H1 (cell line): ENCODE data around the gene MAGEC1. TPM values are rescaled to one million over a fixed set of nuclear protein-coding genes. Genes with fewer than 3 reads are reported as not detected.

ENCODE experiments used
- CTCF ChIA-PET: fragments of 300-600 bp; sonication (Branson Sonifier 250); formaldehyde crosslinking; loops from one replicate; lab custom pipeline; 2021; ENCODE audit not compliant: partially characterized antibody; lab: Charles Lee
- POLR2A ChIA-PET: fragments of 300-600 bp; sonication (Branson Sonifier 250); formaldehyde crosslinking; loops from one replicate; lab custom pipeline; 2021; ENCODE audit warnings: inconsistent platforms; ENCODE audit not compliant: partially characterized antibody; lab: Charles Lee
- DNase-seq, 2 experiments: peaks; one replicate each; pipeline versions ENCODE4 v3.0.0 to v3.0.0-alpha.2; 2010 to 2022; ENCODE audit warnings: low spot score in 2 of 2, low read depth in 1 of 2, mixed read lengths in 1 of 2
- FAIRE-seq: peaks from 2 replicates; lab custom pipeline; 2011; peaks lifted over from hg19 to GRCh38; lab: Jason Lieb, UNC
- H2AFZ ChIP-seq: 2 replicates; pipeline ENCODE4 v1.8.1; 2012; ENCODE audit warnings: low read length, inconsistent platforms
- H2AK5ac ChIP-seq: 2 replicates; pipeline ENCODE4 v1.6.1; 2013; ENCODE audit warnings: low read depth, low read length
- H2BK120ac ChIP-seq: replicated peaks from 2 replicates; pipeline ENCODE3; 2013; ENCODE audit warnings: low read depth, low read length, inconsistent platforms
- H2BK12ac ChIP-seq: 2 replicates; pipeline ENCODE4 v1.6.1; 2013; ENCODE audit warnings: low read depth, low read length
- H2BK15ac ChIP-seq: 2 replicates; pipeline ENCODE4 v1.6.1; 2013; ENCODE audit warnings: low read length
- H2BK20ac ChIP-seq: 2 replicates; pipeline ENCODE4 v1.6.1; 2013; ENCODE audit warnings: low read length
- H2BK5ac ChIP-seq: 2 replicates; pipeline ENCODE4 v1.6.1; 2013; ENCODE audit warnings: low read depth, low read length
- H3K14ac ChIP-seq: 2 replicates; pipeline ENCODE4 v1.6.1; 2013; ENCODE audit warnings: inconsistent platforms; ENCODE audit not compliant: insufficient read length
- H3K18ac ChIP-seq: 2 replicates; pipeline ENCODE4 v1.6.1; 2013; ENCODE audit warnings: low read length; ENCODE audit errors: extremely low read depth
- H3K23ac ChIP-seq: 2 replicates; pipeline ENCODE4 v1.6.1; 2013; ENCODE audit warnings: inconsistent platforms; ENCODE audit not compliant: insufficient read length
- H3K23me2 ChIP-seq: 2 replicates; pipeline ENCODE4 v1.6.1; 2013; ENCODE audit warnings: low read depth, low read length
- H3K27ac ChIP-seq: 2 replicates; pipeline ENCODE4 v1.6.1; 2011; ENCODE audit warnings: low read depth, low read length, inconsistent platforms
- H3K27me3 ChIP-seq, 4 experiments: replicated peaks in 1 of 4; 1 replicate in 1 of 4; 2 replicates in 3 of 4; pipeline versions ENCODE4 v1.6.1 to v1.8.1; 2011 to 2013; ENCODE audit warnings: low read length in 3 of 4, mild to moderate bottlenecking in 3 of 4, inconsistent platforms in 2 of 4, mixed read lengths in 2 of 4, moderate library complexity in 1 of 4; ENCODE audit not compliant: control insufficient read depth in 3 of 4, insufficient read depth in 3 of 4; ENCODE audit errors: extremely low read depth in 1 of 4
- H3K36me3 ChIP-seq, 4 experiments: 2 replicates each; pipeline versions ENCODE4 v1.6.1 to v1.8.1; 2011 to 2013; ENCODE audit warnings: mild to moderate bottlenecking in 4 of 4, low read length in 3 of 4, moderate library complexity in 2 of 4, control low read depth in 1 of 4, inconsistent platforms in 1 of 4; ENCODE audit not compliant: insufficient read depth in 4 of 4, control insufficient read depth in 2 of 4
- H3K4ac ChIP-seq: replicated peaks from 2 replicates; pipeline ENCODE3; 2013; ENCODE audit warnings: low read length, low read depth, mixed read lengths, inconsistent platforms; ENCODE audit not compliant: insufficient read length
- H3K4me1 ChIP-seq, 4 experiments: replicated peaks in 1 of 4; 1 replicate in 1 of 4; 2 replicates in 3 of 4; pipeline versions ENCODE4 v1.6.1 to v1.8.1; 2011 to 2013; ENCODE audit warnings: low read length in 3 of 4, inconsistent platforms in 2 of 4, mixed read lengths in 1 of 4; ENCODE audit not compliant: insufficient read depth in 4 of 4, control insufficient read depth in 3 of 4
- H3K4me2 ChIP-seq, 2 experiments: 2 replicates each; pipeline versions ENCODE4 v1.6.1 to v1.8.1; 2011 to 2013; ENCODE audit warnings: low read depth in 2 of 2, low read length in 2 of 2, control low read depth in 1 of 2, inconsistent platforms in 1 of 2, mild to moderate bottlenecking in 1 of 2; ENCODE audit not compliant: insufficient read depth in 1 of 2
- H3K4me3 ChIP-seq, 4 experiments: fragments of 200-600, 300-600 bp in 1 of 4; sonication (generic), shearing (Covaris generic), sonication (Bioruptor Twin) in 1 of 4; 2 replicates each; pipeline versions ENCODE4 v1.5.1 to v1.8.1; 2011 to 2016; ENCODE audit warnings: low read length in 4 of 4, low read depth in 3 of 4, control low read depth in 2 of 4, inconsistent platforms in 2 of 4, mild to moderate bottlenecking in 2 of 4, mixed read lengths in 1 of 4, moderate library complexity in 1 of 4; ENCODE audit not compliant: insufficient read depth in 2 of 4; ENCODE audit errors: extremely low read depth in 1 of 4
- H3K56ac ChIP-seq: replicated peaks from 2 replicates; pipeline ENCODE3; 2013; ENCODE audit warnings: low read depth, mild to moderate bottlenecking, mixed read lengths, low read length, inconsistent platforms; ENCODE audit not compliant: insufficient read length
- H3K79me1 ChIP-seq: 2 replicates; pipeline ENCODE4 v1.6.1; 2013; ENCODE audit warnings: low read depth, low read length, control low read depth
- H3K79me2 ChIP-seq, 2 experiments: 2 replicates each; pipeline versions ENCODE4 v1.6.1 to v1.8.1; 2012 to 2013; ENCODE audit warnings: low read length in 2 of 2, mild to moderate bottlenecking in 2 of 2, inconsistent platforms in 1 of 2; ENCODE audit not compliant: insufficient read depth in 2 of 2, control insufficient read depth in 1 of 2
- H3K9ac ChIP-seq, 4 experiments: replicated peaks in 1 of 4; 1 replicate in 1 of 4; 2 replicates in 3 of 4; pipeline versions ENCODE4 v1.6.1 to v1.8.1; 2011 to 2013; ENCODE audit warnings: low read depth in 3 of 4, low read length in 3 of 4, control low read depth in 2 of 4, mild to moderate bottlenecking in 2 of 4, moderate library complexity in 2 of 4, inconsistent platforms in 1 of 4; ENCODE audit errors: extremely low read depth in 1 of 4
- H3K9me3 ChIP-seq, 2 experiments: 2 replicates each; pipeline versions ENCODE4 v1.6.1 to v1.8.1; 2012 to 2013; ENCODE audit warnings: mild to moderate bottlenecking in 2 of 2, moderate library complexity in 2 of 2, control low read depth in 1 of 2, inconsistent platforms in 1 of 2, low read depth in 1 of 2, low read length in 1 of 2, mixed read lengths in 1 of 2; ENCODE audit not compliant: insufficient read depth in 2 of 2
- H4K20me1 ChIP-seq, 2 experiments: replicated peaks in 1 of 2; 2 replicates each; pipeline versions ENCODE3 to v1.8.1; 2011 to 2013; ENCODE audit warnings: inconsistent platforms in 2 of 2, low read length in 2 of 2, mild to moderate bottlenecking in 1 of 2; ENCODE audit not compliant: insufficient read depth in 2 of 2, control insufficient read depth in 1 of 2
- H4K5ac ChIP-seq: 2 replicates; pipeline ENCODE4 v1.6.1; 2013; ENCODE audit warnings: low read length, low read depth, mixed read lengths, inconsistent platforms; ENCODE audit not compliant: insufficient read length
- H4K8ac ChIP-seq: 2 replicates; pipeline ENCODE4 v1.8.0; 2013; ENCODE audit warnings: mild to moderate bottlenecking, moderate library complexity, low read length, inconsistent platforms; ENCODE audit not compliant: insufficient read depth; ENCODE audit errors: extremely low read depth
- H4K91ac ChIP-seq: replicated peaks from 2 replicates; pipeline ENCODE3; 2013; ENCODE audit warnings: low read length, mixed read lengths, inconsistent platforms; ENCODE audit not compliant: insufficient read length
- CBX8 ChIP-seq: fragments of 300-800, 300-1000 bp; sonication (generic); IDR thresholded peaks from 2 replicates; pipeline ENCODE4 v1.7.1; 2016; ENCODE audit warnings: low read depth, low read length, borderline replicate concordance
- CEBPB ChIP-seq: IDR thresholded peaks from 2 replicates; pipeline ENCODE4 v1.6.1; 2012; ENCODE audit warnings: low read depth, low read length
- CHD2 ChIP-seq: IDR thresholded peaks from 2 replicates; pipeline ENCODE4 v1.6.1; 2012; ENCODE audit warnings: low read length, improper control_type of control experiment
- CREB1 ChIP-seq: IDR thresholded peaks from 2 replicates; pipeline ENCODE4 v1.6.1; 2012; ENCODE audit warnings: inconsistent platforms
- EP300 ChIP-seq, 2 experiments: IDR thresholded peaks; 1 replicate in 1 of 2; 2 replicates in 1 of 2; pipeline ENCODE4 v1.6.1; 2011 to 2012; ENCODE audit warnings: low read depth in 2 of 2, low read length in 2 of 2, mild to moderate bottlenecking in 2 of 2, borderline replicate concordance in 1 of 2, inconsistent platforms in 1 of 2, moderate library complexity in 1 of 2
- GTF2F1 ChIP-seq: IDR thresholded peaks from 2 replicates; pipeline ENCODE4 v1.6.1; 2012; ENCODE audit warnings: low read depth, low read length, improper control_type of control experiment, borderline replicate concordance
- JUND ChIP-seq: IDR thresholded peaks from 2 replicates; pipeline ENCODE4 v1.6.1; 2011; ENCODE audit warnings: mild to moderate bottlenecking, improper control_type of control experiment, low read length
- KDM5A ChIP-seq: fragments of 200-600 bp; IDR thresholded peaks from 2 replicates; pipeline ENCODE4 v1.7.1; 2012; ENCODE audit warnings: mild to moderate bottlenecking, low read length, inconsistent platforms, mixed read lengths
- RAD21 ChIP-seq, 2 experiments: IDR thresholded peaks in 1 of 2; conservative IDR thresholded peaks in 1 of 2; 2 replicates each; pipeline ENCODE4 v1.6.1; 2011; ENCODE audit warnings: low read depth in 2 of 2, low read length in 2 of 2, improper control_type of control experiment in 1 of 2, inconsistent platforms in 1 of 2, mild to moderate bottlenecking in 1 of 2, moderate library complexity in 1 of 2
- RXRA ChIP-seq: IDR thresholded peaks from 2 replicates; pipeline ENCODE4 v1.6.1; 2011; ENCODE audit warnings: low read depth, mild to moderate bottlenecking, low read length, moderate library complexity; ENCODE audit not compliant: insufficient read depth
- SAP30 ChIP-seq: fragments of 300-600 bp; sonication (generic); IDR thresholded peaks from 2 replicates; pipeline ENCODE4 v1.7.1; 2012; ENCODE audit warnings: low read length, moderate library complexity, mild to moderate bottlenecking, inconsistent platforms; ENCODE audit not compliant: insufficient read depth, insufficient replicate concordance
- YY1 ChIP-seq: IDR thresholded peaks from 2 replicates; pipeline ENCODE4 v1.6.1; 2011; ENCODE audit warnings: low read depth, mild to moderate bottlenecking, low read length
- ZNF274 ChIP-seq: IDR thresholded peaks from 2 replicates; pipeline ENCODE4 v1.7.0; 2012; ENCODE audit warnings: low read length, borderline replicate concordance; ENCODE audit errors: extremely low read depth
- WGBS, 2 experiments: shearing (Covaris generic) in 1 of 2; methylation state at CpG; one replicate each; pipeline versions ENCODE4 v1.1.6 to v1.1.7; 2013 to 2015; ENCODE audit warnings: low lambda C conversion rate in 2 of 2, mixed read lengths in 2 of 2, inconsistent platforms in 1 of 2, low coverage in 1 of 2, missing lambda C conversion rate in 1 of 2; ENCODE audit not compliant: insufficient replicate concordance in 2 of 2, insufficient coverage in 1 of 2, insufficient read length in 1 of 2; ENCODE audit errors: extremely low coverage in 1 of 2, missing lambda C conversion rate in 1 of 2; 5-methylcytosine and 5-hydroxymethylcytosine counted together
- polyA plus RNA-seq, 7 experiments: library from polyadenylated mRNA; depleted of rRNA in 3 of 7; stranded (reverse) in 5 of 7; unstranded in 2 of 7; fragments of >200 nt in 5 of 7; fragments of 200-250 nt in 2 of 7; gene quantifications; 1 replicate in 5 of 7; 2 replicates in 1 of 7; 4 replicates in 1 of 7; pipeline versions ENCODE4 v1.2.1 to v1.2.3, GENCODE V29; 2011 to 2013; ENCODE audit warnings: missing spikeins in 2 of 7, mixed read lengths in 2 of 7
- total RNA-seq: library from RNA; stranded (reverse); fragmentation: NEBNext Ultra II Directional; extraction: Animal tissue kit (Norgen Biotek cat#: 25700); gene quantifications from 2 replicates; pipeline ENCODE4 v1.2.1, GENCODE V29; 2021
- TF ChIP-seq, protein P1 (sequence below): IDR thresholded peaks from 2 replicates; pipeline ENCODE4 v1.6.1; 2012; ENCODE audit warnings: inconsistent platforms

Gene MAGEC1
- total and polyA plus RNA-seq, 2 of the 8 experiments (the other 6 are each of a cell fraction or from before 2014, with no cell fraction given) = not detected

GRCh38 chrX:141934059-141934641 is 30.5 kb downstream of the MAGEC1 start:
- no peak overlapping the region for H2AFZ ChIP-seq
- H3K56ac ChIP-seq = no peak overlapping the region
- H3K9ac ChIP-seq = no peak overlapping the region
- POLR2A ChIA-PET = no interaction called here
- DNase-seq (no peak), FAIRE-seq (no peak)
- no peaks in the 10 kb centered on the region for H3K23me2 ChIP-seq
- no peak overlapping the region for H3K4ac ChIP-seq
- H3K79me1 ChIP-seq = no peaks in the 10 kb centered on the region
- CTCF ChIA-PET = no interaction called here
- H3K4me1 ChIP-seq = no peaks in the 10 kb centered on the region
- no peaks in the 10 kb centered on the region for H3K9me3 ChIP-seq
- H2AK5ac ChIP-seq = no peak overlapping the region
- H3K4me2 ChIP-seq = no peak overlapping the region
- H3K18ac ChIP-seq = no peak overlapping the region
- H3K23ac ChIP-seq = no peak overlapping the region
- H3K36me3 ChIP-seq = no peaks in the 10 kb centered on the region
- WGBS, 2 experiments = 83% methylated on average over 1 of the region's 2 CpGs; no CpG with 5 or more reads in 1 of the 2 experiments
- no peak overlapping the region for H4K91ac ChIP-seq
- H4K8ac ChIP-seq = no peak overlapping the region
- H2BK12ac ChIP-seq = no peak overlapping the region
- no peak overlapping the region for H2BK20ac ChIP-seq
- H3K4me3 ChIP-seq = no peak overlapping the region
- no peak overlapping the region for H3K27ac ChIP-seq
- no peak overlapping the region for H2BK120ac ChIP-seq
- H4K5ac ChIP-seq = no peak overlapping the region
- H2BK5ac ChIP-seq = no peak overlapping the region
- no peaks in the 10 kb centered on the region for H3K79me2 ChIP-seq
- H4K20me1 ChIP-seq = no peaks in the 10 kb centered on the region
- no peak overlapping the region for H3K14ac ChIP-seq
- H3K27me3 ChIP-seq = no peaks in the 10 kb centered on the region
- no peak overlapping the region for H2BK15ac ChIP-seq
- TF ChIP-seq, protein P1, sequence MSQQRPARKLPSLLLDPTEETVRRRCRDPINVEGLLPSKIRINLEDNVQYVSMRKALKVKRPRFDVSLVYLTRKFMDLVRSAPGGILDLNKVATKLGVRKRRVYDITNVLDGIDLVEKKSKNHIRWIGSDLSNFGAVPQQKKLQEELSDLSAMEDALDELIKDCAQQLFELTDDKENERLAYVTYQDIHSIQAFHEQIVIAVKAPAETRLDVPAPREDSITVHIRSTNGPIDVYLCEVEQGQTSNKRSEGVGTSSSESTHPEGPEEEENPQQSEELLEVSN = no peak
- TF ChIP-seq SAP30 (no peak), JUND (no peak), KDM5A (no peak), GTF2F1 (no peak), EP300 (IDR thresholded peaks at IDR 0.05; ENCODE audit: borderline replicate concordance in 1 of 2, low read depth in 2 of 2, low read length in 2 of 2) (no peak), CBX8 (no peak), YY1 (no peak), RXRA (no peak), RAD21 (IDR thresholded peaks at IDR 0.05 in 1 of 2, conservative IDR thresholded peaks at IDR 0.05 in 1 of 2; ENCODE audit: low read depth in 2 of 2, low read length in 2 of 2) (no peak), CHD2 (no peak), CEBPB (no peak), CREB1 (no peak), ZNF274 (no peak)
